ENCODE data around the gene PLAC8.
"Not testable (repeated sequence)": the region's sequence is repeated elsewhere in the genome, so short reads cannot be mapped to it uniquely, and the experiment has no call there.

Gene PLAC8

DNA sequence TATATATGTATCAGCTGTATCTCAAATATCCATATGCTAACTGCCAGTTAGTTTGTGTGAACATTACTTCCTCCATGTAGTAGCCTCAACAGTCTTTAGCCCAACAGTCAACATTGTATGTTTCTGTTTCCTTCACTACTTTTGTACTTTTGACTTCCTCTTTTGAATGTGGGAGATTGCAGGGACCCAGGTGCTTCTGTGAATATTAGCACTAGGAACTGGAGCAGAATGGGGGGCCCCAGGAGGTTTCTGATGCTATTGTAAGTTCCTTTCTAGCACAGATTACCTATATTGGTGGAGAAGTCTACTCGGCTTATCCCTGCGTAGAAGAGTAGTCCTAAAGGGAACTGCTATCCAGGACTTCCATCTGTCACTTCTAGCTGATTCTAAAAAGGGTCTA, 2.3 kb downstream of the PLAC8 start:
- no peak for DNase-seq (ENCODE audit: low read depth)

DNA sequence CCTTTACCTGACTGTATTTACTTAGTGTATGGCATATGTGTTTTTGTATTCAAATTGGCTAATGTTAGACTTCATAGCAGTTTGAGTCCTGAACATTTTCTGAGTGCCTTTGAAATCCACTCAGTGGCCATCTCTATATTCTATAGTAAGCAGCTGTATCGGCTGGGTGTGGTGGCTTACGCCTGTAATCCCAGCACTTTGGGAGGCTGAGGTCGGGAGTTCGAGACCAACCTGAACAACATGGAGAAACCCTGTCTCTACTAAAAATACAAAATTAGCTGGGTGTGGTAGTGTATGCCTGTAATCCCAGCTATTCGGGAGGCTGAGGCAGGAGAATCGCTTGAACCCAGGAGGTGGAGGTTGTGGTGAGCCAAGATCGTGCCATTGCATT, 2.8 kb downstream of the PLAC8 start:
- DNase-seq (ENCODE audit: low read depth) = not testable (repeated sequence)

DNA sequence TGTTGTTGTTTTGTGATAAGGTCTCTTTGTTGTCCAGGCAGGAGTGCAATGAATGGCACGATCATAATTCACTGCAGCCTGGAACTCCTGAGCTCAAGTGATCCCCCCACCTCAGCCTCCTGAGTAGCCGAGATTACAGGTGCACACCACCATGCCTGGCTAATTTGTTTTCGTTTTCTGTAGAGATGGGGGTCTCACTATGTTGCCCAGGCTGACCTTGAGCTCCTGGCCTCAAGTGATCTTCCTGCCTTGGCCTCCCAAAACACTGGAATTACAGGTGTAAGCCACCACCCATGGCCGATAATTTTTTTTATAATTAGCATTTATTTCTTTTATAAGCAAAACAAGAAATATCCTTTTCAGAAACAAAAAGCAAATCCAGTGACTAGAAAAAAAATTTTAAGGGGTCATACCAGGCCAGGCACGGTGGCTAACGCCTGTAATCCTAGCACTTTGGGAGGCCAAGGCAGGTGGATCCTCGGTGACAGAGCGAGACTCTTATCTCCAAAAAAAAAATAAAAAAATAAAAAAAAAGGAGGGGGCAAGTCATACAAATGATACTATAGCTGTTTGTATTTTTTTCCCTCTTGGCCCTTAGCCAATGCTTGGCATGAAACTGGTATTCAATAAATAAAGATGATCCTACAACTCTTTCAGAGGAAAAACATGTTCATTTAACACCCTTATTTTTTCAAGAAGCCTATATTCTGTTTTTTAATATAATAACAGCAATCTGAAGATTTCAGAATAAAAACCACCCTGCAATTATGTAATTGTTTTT, 3.4 kb downstream of the PLAC8 start:
- no peak for DNase-seq (ENCODE audit: low read depth)

DNA sequence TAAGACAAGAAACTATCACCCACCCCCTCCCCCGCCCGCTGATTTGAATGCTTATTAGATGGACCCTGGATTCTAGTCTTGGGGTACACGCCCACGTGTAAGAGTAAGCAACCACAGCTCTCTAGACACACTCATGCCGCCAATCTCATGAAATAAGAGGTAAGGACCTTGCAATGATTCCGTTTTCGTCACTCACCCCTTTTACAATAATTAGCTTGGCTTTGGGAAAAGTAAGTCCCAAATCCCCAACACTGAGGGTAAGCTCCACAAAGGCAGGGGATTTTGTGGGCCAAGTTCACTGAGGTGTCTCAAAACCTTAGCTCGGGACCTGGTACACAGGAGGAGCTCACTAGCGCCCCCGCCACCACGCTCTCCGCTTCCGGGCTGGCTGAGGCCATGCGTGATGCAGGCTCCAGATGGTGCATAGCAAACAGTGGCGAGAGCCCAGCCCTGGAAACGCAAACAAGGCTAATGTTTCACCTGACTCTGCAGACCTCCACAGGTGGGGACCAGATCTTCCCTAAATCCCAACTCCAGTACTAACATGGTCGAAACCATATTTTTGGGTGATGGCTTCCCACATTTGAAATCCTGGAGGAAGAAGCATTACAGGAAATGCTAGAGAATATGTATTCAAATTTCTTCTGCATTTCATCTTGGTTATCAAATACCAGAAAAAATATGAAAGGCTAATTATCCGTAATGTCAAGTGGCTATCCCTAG, 4.1 kb downstream of the PLAC8 start:
- peak; percentile 84 for DNase-seq (ENCODE audit: low read depth)

DNA sequence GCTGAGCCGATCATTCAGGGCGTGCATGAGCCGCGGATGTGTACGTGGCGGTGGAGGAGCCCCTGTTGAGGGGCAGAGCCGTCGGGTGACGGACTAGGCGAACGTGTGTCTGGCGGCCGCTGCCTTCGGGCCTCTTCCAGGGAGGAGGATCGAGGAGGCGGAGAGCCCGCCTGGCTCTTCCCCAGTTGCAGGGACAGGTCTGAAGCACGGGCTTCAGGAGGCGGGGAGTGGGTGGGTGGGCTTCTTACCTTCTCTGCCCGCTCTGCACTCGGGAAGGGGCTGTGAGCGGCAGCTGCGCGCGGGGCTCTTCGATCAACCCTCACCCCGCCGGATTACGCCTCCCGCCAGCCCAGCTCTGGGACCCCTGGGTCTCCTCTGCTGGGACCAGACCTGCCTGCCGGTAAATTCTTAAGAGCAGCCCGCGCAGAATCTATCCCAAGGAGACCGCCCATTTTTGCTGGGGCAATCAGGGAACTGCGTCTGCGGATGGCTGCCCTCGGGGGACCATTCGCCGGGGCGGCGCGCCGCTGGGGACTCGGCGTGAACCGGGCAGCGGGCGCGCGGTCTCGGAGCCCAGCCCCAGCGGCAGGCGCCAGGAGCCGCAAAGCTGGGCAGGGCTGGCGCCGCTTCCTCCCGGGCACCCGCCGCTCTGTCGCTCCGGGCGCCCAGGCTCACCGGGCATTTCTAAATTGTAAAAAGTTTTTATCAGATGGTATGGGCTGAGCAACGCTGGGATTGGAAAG, 4.9 kb downstream of the PLAC8 start:
- no peak for DNase-seq (ENCODE audit: low read depth)

DNA sequence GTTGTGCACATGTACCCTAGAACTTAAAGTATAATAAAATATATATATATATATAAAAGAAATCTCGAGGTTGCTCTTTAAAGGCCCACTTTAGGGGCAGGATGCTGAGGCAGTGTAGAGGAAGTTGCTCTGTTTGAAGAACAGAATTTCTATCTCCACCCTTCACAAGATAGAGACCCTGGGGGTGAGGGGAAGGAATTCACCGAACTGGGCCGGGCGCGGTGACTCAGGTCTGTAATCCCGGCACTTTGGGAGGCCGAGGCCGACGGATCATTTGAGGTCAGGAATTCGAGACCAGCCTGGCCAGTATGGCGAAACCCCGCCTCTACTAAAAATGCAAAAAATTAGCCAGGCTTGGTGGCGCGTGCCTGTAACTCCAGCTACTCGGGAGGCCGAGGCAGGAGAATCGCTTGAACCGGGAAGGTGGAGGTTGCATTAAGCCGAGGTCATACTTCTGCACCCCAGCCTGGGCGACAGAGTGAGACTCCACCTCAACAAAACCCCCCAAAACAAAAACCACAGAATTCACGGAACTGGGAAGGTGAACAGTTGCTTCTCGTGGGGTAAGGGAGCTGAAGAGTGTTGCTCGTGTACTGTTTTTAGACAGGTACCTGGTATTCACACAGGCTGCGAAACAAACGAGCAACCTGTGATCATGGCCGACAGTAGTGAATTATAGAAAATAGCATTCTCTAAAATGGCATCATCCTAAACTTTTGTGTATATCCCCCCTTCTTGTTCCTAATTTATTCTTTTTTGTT, 6.2 kb downstream of the PLAC8 start:
- DNase-seq (ENCODE audit: low read depth) = no peak

DNA sequence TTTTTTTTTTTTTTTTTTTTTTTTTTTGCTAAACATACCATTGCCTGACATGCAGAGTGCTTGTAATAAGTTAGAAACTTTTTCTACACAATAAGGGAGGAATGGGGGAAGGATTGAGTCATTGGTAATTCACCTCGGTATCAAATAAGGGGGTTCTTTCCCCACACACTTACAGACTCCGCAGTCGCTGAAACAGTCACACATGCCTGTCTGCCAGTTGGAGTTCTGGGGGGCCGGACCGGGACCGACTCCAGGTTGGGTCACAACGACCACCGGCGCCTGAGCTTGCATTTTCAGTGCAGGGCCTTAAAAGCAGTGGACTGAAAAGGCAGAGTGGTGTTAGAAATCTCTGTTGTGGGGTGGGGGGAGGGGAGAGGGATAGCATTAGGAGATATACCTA, 6.9 kb downstream of the PLAC8 start:
- DNase-seq (ENCODE audit: low read depth) = no peak

DNA sequence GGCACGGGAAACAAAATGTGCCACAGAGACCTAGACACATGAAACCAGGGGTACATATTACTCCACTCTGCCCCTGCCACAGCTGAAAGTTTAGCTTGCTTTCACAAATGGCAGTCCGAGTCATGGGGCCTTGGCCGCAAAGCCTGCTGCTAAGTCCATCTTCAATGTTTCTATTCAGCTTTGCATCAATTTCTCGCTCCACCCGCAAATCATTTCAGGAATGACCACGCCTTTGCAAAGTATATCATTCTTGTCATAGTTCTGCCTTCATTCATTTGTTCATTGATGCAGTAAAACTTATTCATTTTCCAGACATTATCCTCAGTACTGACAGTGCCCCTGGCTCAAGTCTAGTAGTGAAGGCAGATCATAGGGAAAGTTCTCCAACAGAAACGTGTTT, 9.5 kb downstream of the PLAC8 start:
- no peak for DNase-seq (ENCODE audit: low read depth)

DNA sequence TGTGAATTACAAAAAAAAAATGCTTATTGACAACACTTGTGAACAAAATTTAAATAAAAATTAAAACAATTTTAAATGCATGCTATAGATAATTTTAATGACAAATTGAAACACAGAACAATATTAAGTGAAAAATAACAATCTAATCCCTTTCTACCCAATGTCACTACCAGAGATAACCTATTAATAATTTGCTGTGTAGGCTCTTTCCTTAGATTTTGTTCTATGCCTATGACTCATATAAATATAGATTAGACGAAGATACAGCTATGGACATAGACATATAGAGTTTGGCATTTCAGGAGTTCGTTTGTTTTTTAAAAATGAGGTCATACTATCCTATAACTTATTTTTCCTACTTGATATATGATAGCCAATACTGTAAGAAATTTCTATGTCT, 18.1 kb downstream of the PLAC8 start:
- no peak for DNase-seq (ENCODE audit: low read depth)

DNA sequence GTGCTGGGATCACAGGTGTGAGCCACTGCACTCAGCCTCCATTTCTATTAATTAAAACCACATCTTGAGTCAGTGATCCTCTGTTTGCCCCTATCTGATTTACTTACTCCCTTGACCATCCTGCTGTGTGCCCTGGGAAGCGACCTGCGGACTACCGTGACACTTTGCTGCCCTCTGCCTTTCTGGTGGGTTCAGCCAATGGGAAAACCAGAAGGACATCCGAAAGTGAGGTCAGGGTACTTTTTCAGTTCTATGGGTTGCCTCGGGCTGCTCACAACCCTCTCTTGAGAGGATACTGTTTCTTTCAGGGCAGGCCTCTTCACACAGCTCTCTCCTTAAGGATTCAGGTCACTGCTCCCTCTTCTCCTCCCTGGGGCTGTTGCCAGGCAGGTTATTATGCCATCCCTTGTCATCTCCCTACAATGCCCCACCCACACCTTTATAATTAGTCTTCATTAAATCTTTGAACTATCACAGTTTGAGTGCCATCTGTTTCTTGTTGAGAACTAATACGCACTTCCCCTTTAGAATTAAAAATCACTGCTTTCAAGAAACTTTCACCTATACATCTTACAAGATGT, 21.4 kb downstream of the PLAC8 start:
- no peak for DNase-seq (ENCODE audit: low read depth)

DNA sequence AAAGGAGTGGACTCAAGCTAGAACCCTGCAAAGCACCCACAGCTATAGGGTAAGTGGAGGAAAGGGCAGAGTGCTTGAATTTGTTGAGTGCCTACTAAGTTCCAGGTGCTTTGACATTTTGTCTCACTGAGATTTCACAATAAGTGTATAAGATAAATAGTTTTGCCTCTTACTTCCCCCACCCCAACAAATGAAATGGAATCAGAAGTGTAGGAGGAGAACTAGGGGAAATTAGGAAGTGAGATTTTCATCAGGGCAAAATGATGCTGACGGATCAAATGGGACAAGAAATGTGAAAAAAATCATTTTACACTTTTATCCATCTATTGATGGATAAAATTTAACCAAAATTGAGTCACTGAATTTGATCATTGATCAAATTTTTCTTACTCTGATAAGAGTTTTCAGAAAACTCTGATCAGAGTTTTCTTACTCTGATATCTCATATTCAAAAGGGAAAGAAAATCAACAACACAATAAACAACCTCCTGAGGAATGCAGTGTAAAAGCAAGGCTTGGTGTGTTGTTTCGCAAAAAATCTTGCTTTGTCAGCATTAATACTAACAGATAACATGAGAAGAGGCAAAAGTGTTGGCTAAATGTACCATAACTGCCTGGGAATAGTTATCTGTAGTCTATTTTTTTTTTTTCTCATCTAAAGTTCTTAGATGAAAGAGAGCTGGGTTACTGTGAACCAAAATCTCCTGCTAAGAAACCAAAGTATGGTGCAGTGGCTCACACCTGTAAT, 24.9 kb downstream of the PLAC8 start:
- DNase-seq (ENCODE audit: low read depth) = no peak

DNA sequence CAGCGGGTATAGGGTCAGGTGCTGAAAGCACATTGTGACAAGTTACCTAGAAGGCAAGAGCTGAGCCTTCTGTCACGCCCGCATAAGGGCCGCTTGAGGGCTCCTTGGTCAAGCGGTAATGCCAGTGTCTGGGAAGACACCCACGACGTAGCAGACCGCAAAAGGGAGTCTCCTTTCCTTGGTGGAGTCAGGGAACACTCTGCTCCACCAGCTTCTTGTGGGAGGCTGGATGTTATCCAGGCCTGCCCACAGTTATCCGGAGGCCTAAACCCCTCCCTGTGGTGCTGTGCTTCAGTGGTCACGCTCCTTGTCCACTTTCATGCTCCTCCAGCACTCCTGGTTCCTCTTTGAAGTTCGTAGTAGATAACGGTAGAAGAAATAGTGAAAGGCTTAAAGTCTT, 29.6 kb downstream of the PLAC8 start:
- DNase-seq (ENCODE audit: low read depth) = not testable (repeated sequence)

DNA sequence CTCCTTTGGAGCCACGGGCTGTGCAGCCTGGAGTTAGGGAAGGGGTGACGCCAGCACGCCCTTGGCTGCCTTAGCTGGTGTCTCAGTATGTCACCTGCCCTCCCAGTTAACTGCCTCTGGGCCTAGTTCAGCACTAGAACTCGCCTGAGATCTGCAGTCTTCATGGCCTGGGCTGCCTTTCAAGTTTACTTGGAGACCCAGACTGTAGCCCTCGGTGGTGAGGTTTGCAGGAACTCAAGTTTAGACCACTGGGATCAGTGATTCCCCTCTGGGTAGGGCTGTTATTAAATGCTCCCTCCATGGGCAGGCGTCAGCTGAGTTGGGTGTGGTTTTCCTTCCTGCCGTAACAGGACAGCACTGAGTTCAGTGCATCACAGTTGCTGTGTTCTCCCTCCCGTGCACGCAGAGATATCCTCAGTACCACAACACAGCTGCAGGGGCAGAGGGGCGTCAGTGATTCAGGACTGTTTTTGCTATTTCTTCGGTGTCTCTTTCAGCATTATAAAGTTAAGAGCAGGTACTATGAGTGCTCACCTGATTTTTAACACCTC, 30.5 kb downstream of the PLAC8 start:
- no peak for DNase-seq (ENCODE audit: low read depth)

DNA sequence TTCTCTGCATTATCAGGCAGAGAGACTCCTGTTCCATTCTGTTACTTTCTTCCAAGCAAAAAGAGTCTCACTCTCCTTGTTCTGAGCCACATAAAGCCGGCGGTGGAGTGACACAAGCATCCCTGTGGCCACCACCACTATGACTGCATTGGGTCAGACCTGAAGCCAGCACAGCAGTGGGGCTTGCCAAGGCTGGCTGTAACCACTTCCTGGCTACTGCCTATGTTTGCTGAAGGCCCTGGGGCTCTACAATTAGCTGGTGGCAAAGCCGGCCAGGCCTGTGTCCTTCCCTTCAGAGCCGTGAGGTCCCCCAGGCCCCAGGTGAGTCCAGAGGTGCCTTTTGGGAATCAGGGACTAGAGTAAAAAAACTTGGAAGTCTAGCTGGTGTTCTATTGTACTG, 31.8 kb downstream of the PLAC8 start:
- DNase-seq (ENCODE audit: low read depth) = no peak

DNA sequence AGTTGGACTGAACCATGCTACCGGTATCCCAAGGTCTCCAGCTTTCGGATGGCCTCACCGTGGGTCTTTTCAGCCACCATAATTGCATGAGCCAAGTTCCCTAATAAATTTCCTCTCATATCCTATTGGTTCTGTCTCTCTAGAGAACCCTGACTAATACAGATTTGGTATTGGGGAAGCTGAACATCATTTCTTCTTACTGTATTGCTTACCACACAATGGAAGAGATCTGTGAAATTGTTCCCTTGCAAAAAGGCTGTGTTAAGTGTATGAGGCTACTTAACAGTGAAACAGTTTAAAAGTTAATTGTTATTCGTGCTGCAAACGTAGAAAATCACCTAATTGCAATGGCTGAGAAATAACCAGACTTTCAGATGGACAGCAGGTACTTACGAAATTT, 34.0 kb downstream of the PLAC8 start:
- no peak for DNase-seq (ENCODE audit: low read depth)

DNA sequence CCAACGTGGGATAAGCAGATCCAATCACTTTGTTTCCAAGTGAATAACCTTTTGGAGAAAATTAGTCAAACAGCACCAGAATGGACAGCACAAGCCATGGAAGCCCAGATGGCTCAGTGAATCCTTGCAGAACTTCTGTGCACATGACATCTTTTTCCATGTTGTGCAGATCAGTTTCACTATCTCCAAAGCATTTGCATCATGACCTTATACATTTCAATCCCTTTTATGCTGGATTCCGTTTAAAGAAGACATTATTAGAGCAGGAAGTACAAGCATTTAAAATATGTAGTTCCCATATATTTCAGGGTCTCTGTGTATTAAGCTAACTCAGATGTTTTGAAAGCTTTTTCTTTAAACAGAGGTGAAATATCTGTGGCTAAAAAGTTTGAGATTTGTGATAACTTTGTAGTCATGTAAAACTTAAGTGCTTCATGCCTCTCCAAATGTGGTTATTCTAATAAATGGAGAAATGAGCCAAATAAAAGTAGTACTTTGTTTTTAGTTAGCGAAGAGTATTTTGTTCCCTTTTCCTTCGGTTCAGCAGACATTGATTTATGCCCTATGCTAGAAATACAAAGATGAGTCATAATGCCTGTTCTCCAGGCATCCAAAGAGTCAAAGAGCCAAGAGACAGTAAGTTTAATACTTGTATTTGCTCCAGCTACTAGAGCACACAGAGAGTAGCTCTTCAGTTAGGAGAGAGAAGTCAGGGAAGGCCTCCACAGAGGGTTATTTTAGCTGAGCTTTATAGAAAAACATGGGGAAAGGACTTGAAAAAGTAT, 39.0 kb downstream of the PLAC8 start:
- DNase-seq (ENCODE audit: low read depth) = no peak

DNA sequence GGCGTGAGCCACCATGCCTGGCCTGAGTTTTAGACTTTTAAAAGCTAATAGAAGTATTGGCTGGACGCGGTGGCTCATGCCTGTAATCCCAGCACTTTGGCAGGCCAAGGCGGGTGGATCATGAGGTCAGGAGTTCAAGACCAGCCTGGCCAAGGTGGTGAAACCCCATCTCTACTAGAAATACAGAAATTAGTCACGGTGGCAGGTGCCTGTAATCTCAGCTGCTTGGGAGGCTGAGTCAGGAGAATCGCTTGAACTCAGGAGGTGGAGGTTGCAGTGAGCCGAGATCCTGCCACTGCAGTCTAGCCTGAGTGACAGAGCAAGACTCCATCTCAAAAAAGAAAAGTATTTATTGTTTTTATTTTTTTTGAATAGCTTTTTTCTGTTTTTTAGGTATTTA, 39.7 kb downstream of the PLAC8 start:
- DNase-seq (ENCODE audit: low read depth) = not testable (repeated sequence)

DNA sequence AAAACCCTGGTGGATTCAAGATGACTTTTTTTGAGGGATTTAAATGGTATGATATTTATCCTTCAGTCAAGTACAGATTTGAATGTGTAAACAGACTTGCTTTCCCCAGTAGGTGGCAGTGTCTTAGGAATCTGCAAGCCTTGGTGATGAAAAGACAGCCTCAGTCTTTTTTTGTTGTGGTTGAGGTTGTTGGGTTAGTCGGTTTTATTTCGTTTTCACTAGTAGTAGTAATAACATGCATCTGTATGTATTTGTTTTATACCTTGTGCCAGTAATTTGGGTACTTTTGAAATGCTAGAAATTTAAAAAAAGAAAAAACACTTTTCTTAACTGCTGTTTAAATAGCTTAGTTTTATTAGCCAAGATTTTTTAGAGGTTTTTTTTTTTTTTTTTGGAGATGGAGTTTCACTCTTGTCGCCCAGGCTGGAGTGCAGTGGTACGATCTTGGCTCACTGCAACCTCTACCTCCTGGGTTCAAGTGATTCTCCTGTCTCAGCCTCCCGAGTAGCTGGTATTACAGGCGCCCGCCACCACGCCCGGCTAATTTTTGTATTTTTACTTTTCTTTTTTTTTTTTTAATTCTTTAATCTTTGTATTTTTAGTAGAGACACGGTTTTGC, 40.3 kb downstream of the PLAC8 start:
- DNase-seq (ENCODE audit: low read depth) = peak; percentile 50

DNA sequence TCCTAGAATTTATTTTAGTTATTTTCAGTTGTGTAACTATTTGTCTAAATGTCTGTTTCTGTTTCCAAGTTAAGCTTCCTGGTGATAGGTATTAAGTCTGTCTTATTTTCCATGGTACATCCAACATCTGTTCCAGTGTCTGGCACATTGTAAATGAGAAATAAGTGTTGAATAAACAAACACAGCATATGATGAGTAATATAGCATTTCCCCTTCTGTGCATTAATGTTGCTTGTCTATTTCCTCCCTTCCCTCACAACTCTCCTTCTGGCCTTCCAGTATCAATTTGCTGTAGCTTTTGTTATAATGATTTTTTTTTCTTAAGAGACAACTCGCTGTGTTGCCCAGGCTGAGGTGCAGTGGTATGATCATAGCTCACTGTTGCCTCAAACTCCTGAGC, 43.4 kb downstream of the PLAC8 start:
- DNase-seq (ENCODE audit: low read depth) = no peak

Data from activated T-cell treated with anti-CD3 and anti-CD28 coated beads for 24 hours (primary cell).